ENCODE data around the gene RPRD1A.

DNA sequence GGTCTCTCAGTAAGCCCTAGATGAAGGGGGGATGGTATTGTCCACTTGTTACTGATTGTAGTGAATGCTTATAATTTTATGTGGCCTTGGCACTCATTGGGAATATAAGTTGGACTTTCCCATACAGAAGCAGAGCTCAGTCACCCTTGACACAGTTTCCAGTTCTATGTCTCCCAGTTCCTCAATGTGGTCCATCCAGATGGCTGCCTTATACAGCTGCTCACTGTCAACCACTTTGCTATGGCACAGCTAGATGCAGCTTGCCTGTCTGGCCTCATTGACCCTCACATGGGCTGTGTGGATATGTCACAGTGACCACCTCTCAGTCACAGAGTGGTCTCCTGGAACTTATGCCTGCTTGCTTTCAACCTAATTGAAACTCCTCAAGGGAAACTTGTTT is 40.1 kb upstream of the RPRD1A start:
- TF ChIP-seq CTCF (conservative IDR thresholded peaks at IDR 0.05; ENCODE audit: low read depth, low read length) (no peak), EZH2 (IDR thresholded peaks at IDR 0.05; ENCODE audit: borderline replicate concordance, low read depth, low read length, poor library complexity, severe bottlenecking) (no peak)

Data from A673 (cell line).